CD4-positive, alpha-beta memory T cell (primary cell): ENCODE measurements around the gene PSMF1. TPM values are rescaled to one million over a fixed set of nuclear protein-coding genes. Genes with fewer than 3 reads are reported as not detected.

Experiments used
- CTCF ChIA-PET: fragments of 350-600 bp; sonication (Branson Sonifier 250); formaldehyde crosslinking; loops from one replicate; lab custom pipeline; 2021; ENCODE audit warnings: inconsistent platforms; ENCODE audit not compliant: partially characterized antibody; lab: Charles Lee
- POLR2A ChIA-PET: fragments of 350-600 bp; sonication (Branson Sonifier 250); formaldehyde crosslinking; loops from one replicate; lab custom pipeline; 2021; ENCODE audit not compliant: partially characterized antibody; lab: Charles Lee
- DNase-seq, 5 donors: peaks; one replicate each; pipeline versions ENCODE4 v3.0.0 to v3.0.0-alpha.2; 2020 to 2022; ENCODE audit warnings: mixed read lengths in 1 of 5
- H3K27ac ChIP-seq: one replicate; pipeline ENCODE4 v1.7.0; 2013; ENCODE audit warnings: low read depth, low read length
- H3K27me3 ChIP-seq: 2 replicates; pipeline ENCODE4 v1.7.0; 2013; ENCODE audit warnings: mild to moderate bottlenecking, low read length, moderate library complexity; ENCODE audit not compliant: insufficient read depth
- H3K36me3 ChIP-seq: 2 replicates; pipeline ENCODE4 v1.7.0; 2013; ENCODE audit warnings: mild to moderate bottlenecking, low read length, moderate library complexity; ENCODE audit not compliant: insufficient read depth
- H3K4me1 ChIP-seq: 2 replicates; pipeline ENCODE4 v1.7.0; 2013; ENCODE audit warnings: mild to moderate bottlenecking, low read length, moderate library complexity; ENCODE audit not compliant: insufficient read depth
- H3K4me3 ChIP-seq, 2 donors: one replicate each; pipeline ENCODE4 v1.7.0; 2013; ENCODE audit warnings: low read length in 2 of 2, mild to moderate bottlenecking in 1 of 2
- H3K9me3 ChIP-seq, 2 donors: one replicate each; pipeline ENCODE4 v1.7.0; 2013; ENCODE audit warnings: low read length in 2 of 2, control low read depth in 1 of 2; ENCODE audit not compliant: control insufficient read depth in 1 of 2
- H3K27ac Mint-ChIP-seq, 7 donors: one replicate each; pipeline ENCODE4 v1.8.0; 2020 to 2021; ENCODE audit warnings: mixed read lengths in 7 of 7, mild to moderate bottlenecking in 6 of 7, inconsistent platforms in 3 of 7, moderate library complexity in 3 of 7
- H3K27me3 Mint-ChIP-seq, 2 donors: one replicate each; pipeline ENCODE4 v1.8.0; 2020 to 2021; ENCODE audit warnings: mixed read lengths in 2 of 2
- H3K36me3 Mint-ChIP-seq, 2 donors: one replicate each; pipeline ENCODE4 v1.8.0; 2020 to 2021; ENCODE audit warnings: mixed read lengths in 2 of 2, inconsistent platforms in 1 of 2, mild to moderate bottlenecking in 1 of 2
- H3K4me1 Mint-ChIP-seq, 4 donors: one replicate each; pipeline ENCODE4 v1.8.0; 2020 to 2021; ENCODE audit warnings: mixed read lengths in 4 of 4, mild to moderate bottlenecking in 1 of 4
- H3K4me3 Mint-ChIP-seq, 8 donors: one replicate each; pipeline ENCODE4 v1.8.0; 2020 to 2021; ENCODE audit warnings: mixed read lengths in 8 of 8, mild to moderate bottlenecking in 7 of 8, moderate library complexity in 6 of 8, inconsistent platforms in 3 of 8
- H3K9me3 Mint-ChIP-seq, 8 donors: one replicate each; pipeline ENCODE4 v1.8.0; 2020 to 2021; ENCODE audit warnings: mixed read lengths in 8 of 8, mild to moderate bottlenecking in 5 of 8, inconsistent platforms in 3 of 8, moderate library complexity in 1 of 8
- intact Hi-C: fragments of 100-400 bp; cut with micrococcal nuclease; formaldehyde crosslinking; loops from one replicate; pipeline ENCODE4 v1.15.1; 2023
- polyA plus RNA-seq, 2 donors: library from polyadenylated mRNA; unstranded; fragments of 300-500 nt; fragmentation: Illumina TruSeq; gene quantifications; one replicate each; pipeline ENCODE4 v1.2.3, GENCODE V29; 2021
- total RNA-seq, 2 experiments: library from RNA; stranded (reverse); gene quantifications; one replicate each; pipeline ENCODE4 v1.2.3, GENCODE V29; 2021

The PSMF1 gene
- total and polyA plus RNA-seq, 4 experiments from 2014 or later: 118 to 189 (median 128) TPM

- POLR2A ChIA-PET: no interaction called here
- CTCF ChIA-PET: no interaction called here
Measured at GRCh38 chr20:1160991-1161390, 42.6 kb downstream of the PSMF1 start.

GRCh38 chr20:1163105-1163504, 44.7 kb downstream of the PSMF1 start:
- H3K4me1 ChIP-seq: no peaks in the 10 kb centered on the region
- H3K9me3 ChIP-seq: no peaks in the 10 kb centered on the region
- H3K27ac ChIP-seq: no peak overlapping the region
- intact Hi-C loops: no loop called here
- Mint-ChIP-seq H3K4me1 (no peaks in the 10 kb centered on the region), H3K27me3 (no peaks in the 10 kb centered on the region), H3K9me3 (no peaks in the 10 kb centered on the region), H3K36me3 (peaks cover 58 to 80% of the 10 kb centered on the region in 2 donors), H3K4me3 (no peak overlapping the region), H3K27ac (no peak overlapping the region)
- no peak overlapping the region for H3K4me3 ChIP-seq
- no peaks in the 10 kb centered on the region for H3K27me3 ChIP-seq
- POLR2A ChIA-PET: no interaction called here
- CTCF ChIA-PET: no interaction called here
- no peak for DNase-seq
- H3K36me3 ChIP-seq: peaks cover 60% of the 10 kb centered on the region

More at GRCh38 chr20:1160991-1161390, 42.6 kb downstream of the PSMF1 start:
- Mint-ChIP-seq H3K27me3 (no peaks in the 10 kb centered on the region), H3K4me3 (no peak overlapping the region), H3K36me3 (peaks cover 54 to 80% of the 10 kb centered on the region in 2 donors), H3K4me1 (peaks cover 0 to 1% (median 0%) of the 10 kb centered on the region in 4 donors), H3K27ac (no peak overlapping the region), H3K9me3 (peaks cover 0 to 2% (median 0%) of the 10 kb centered on the region in 8 donors)
- H3K4me1 ChIP-seq: no peaks in the 10 kb centered on the region
- DNase-seq: no peak
- no peaks in the 10 kb centered on the region for H3K9me3 ChIP-seq
- H3K36me3 ChIP-seq: peaks cover 48% of the 10 kb centered on the region
- H3K27me3 ChIP-seq: no peaks in the 10 kb centered on the region
- no peak overlapping the region for H3K4me3 ChIP-seq
- H3K27ac ChIP-seq: no peak overlapping the region
- intact Hi-C loops: no loop called here

- H3K36me3 Mint-ChIP-seq: peaks cover 64 to 81% of the 10 kb centered on the region in 2 donors
- H3K9me3 Mint-ChIP-seq: no peaks in the 10 kb centered on the region
- H3K27ac Mint-ChIP-seq: no peak overlapping the region
- Histone ChIP-seq H3K9me3 (no peaks in the 10 kb centered on the region), H3K4me3 (no peak overlapping the region), H3K27me3 (no peaks in the 10 kb centered on the region), H3K4me1 (no peaks in the 10 kb centered on the region), H3K27ac (no peak overlapping the region), H3K36me3 (peaks cover 65% of the 10 kb centered on the region)
- no peak for DNase-seq
- intact Hi-C loops: no loop called here
- ChIA-PET POLR2A (no interaction called here), CTCF (no interaction called here)
- no peak overlapping the region for H3K4me3 Mint-ChIP-seq
- no peaks in the 10 kb centered on the region for H3K27me3 Mint-ChIP-seq
- peaks cover 0 to 4% (median 0%) of the 10 kb centered on the region in 4 donors for H3K4me1 Mint-ChIP-seq
Measured at GRCh38 chr20:1163653-1164052, 45.3 kb downstream of the PSMF1 start.

GRCh38 chr20:1164871-1165270, 46.5 kb downstream of the PSMF1 start:
- Histone ChIP-seq H3K9me3 (no peaks in the 10 kb centered on the region), H3K27me3 (no peaks in the 10 kb centered on the region), H3K4me1 (no peaks in the 10 kb centered on the region), H3K27ac (no peak overlapping the region), H3K4me3 (no peak overlapping the region), H3K36me3 (peaks cover 73% of the 10 kb centered on the region)
- no peak for DNase-seq
- H3K36me3 Mint-ChIP-seq: peaks cover 72 to 87% of the 10 kb centered on the region in 2 donors
- ChIA-PET POLR2A (no interaction called here), CTCF (no interaction called here)
- intact Hi-C loops: no loop called here
- H3K4me1 Mint-ChIP-seq: peaks cover 0 to 4% (median 0%) of the 10 kb centered on the region in 4 donors
- no peaks in the 10 kb centered on the region for H3K27me3 Mint-ChIP-seq
- no peaks in the 10 kb centered on the region for H3K9me3 Mint-ChIP-seq
- no peak overlapping the region for H3K27ac Mint-ChIP-seq
- no peak overlapping the region for H3K4me3 Mint-ChIP-seq

GRCh38 chr20:1165521-1165920, 47.1 kb downstream of the PSMF1 start:
- Histone ChIP-seq H3K27me3 (no peaks in the 10 kb centered on the region), H3K4me3 (no peak overlapping the region), H3K27ac (no peak overlapping the region), H3K36me3 (peaks cover 72% of the 10 kb centered on the region), H3K9me3 (no peaks in the 10 kb centered on the region), H3K4me1 (no peaks in the 10 kb centered on the region)
- Mint-ChIP-seq H3K4me3 (no peak overlapping the region), H3K27me3 (no peaks in the 10 kb centered on the region), H3K9me3 (no peaks in the 10 kb centered on the region), H3K36me3 (peaks cover 75 to 88% of the 10 kb centered on the region in 2 donors), H3K27ac (no peak overlapping the region), H3K4me1 (peaks cover 0 to 4% (median 0%) of the 10 kb centered on the region in 4 donors)
- DNase-seq: no peak
- CTCF ChIA-PET: no interaction called here
- intact Hi-C loops: no loop called here
- POLR2A ChIA-PET: no interaction called here

GRCh38 chr20:1165941-1166340, 47.5 kb downstream of the PSMF1 start:
- CTCF ChIA-PET: interaction anchor here (1.0 kb wide), 1 partner anchor 9 kb away, joined by 3 read pairs; no protein-coding TSS in a partner anchor
- POLR2A ChIA-PET: no interaction called here
- peaks cover 76 to 88% of the 10 kb centered on the region in 2 donors for H3K36me3 Mint-ChIP-seq
- H3K36me3 ChIP-seq: peaks cover 76% of the 10 kb centered on the region
- no peak for DNase-seq
- no peaks in the 10 kb centered on the region for H3K4me1 ChIP-seq
- no peak overlapping the region for H3K4me3 Mint-ChIP-seq
- H3K4me3 ChIP-seq: no peak overlapping the region
- H3K27me3 Mint-ChIP-seq: no peaks in the 10 kb centered on the region
- no peak overlapping the region for H3K27ac Mint-ChIP-seq
- no peaks in the 10 kb centered on the region for H3K27me3 ChIP-seq
- H3K27ac ChIP-seq: no peak overlapping the region
- intact Hi-C loops: no loop called here
- H3K9me3 ChIP-seq: no peaks in the 10 kb centered on the region
- H3K9me3 Mint-ChIP-seq: no peaks in the 10 kb centered on the region
- H3K4me1 Mint-ChIP-seq: peaks cover 0 to 4% (median 0%) of the 10 kb centered on the region in 4 donors

GRCh38 chr20:1166948-1167720, 48.7 kb downstream of the PSMF1 start:
- ChIA-PET CTCF (interaction anchor here (0.6 to 1.0 kb wide), 2 partner anchors 8 to 18 kb away, joined by 3 read pairs; no protein-coding TSS in a partner anchor), POLR2A (no interaction called here)
- H3K27me3 ChIP-seq: no peaks in the 10 kb centered on the region
- intact Hi-C loops: no loop called here
- H3K27ac ChIP-seq: no peak overlapping the region
- Mint-ChIP-seq H3K36me3 (peaks cover 79 to 83% of the 10 kb centered on the region in 2 donors), H3K4me3 (no peak overlapping the region), H3K27ac (peak overlapping the region in 1 of 7 donors; percentile 10), H3K27me3 (no peaks in the 10 kb centered on the region), H3K4me1 (peaks cover 0 to 4% (median 0%) of the 10 kb centered on the region in 4 donors), H3K9me3 (no peaks in the 10 kb centered on the region)
- H3K4me1 ChIP-seq: no peaks in the 10 kb centered on the region
- H3K9me3 ChIP-seq: no peaks in the 10 kb centered on the region
- peaks cover 69% of the 10 kb centered on the region for H3K36me3 ChIP-seq
- no peak overlapping the region for H3K4me3 ChIP-seq
- no peak for DNase-seq
